Transverse colon (tissue), 4 donors: ENCODE results near the gene PPP1R15B.

Source experiments
- CTCF ChIP-seq, 5 experiments: fragments of 200-600 bp in 3 of 5; fragments of 450-650 bp in 2 of 5; sonication (generic) in 3 of 5; IDR thresholded peaks; 1 replicate in 2 of 5; 2 replicates in 3 of 5; pipeline ENCODE4 v1.5.1; 2016 to 2017; ENCODE audit warnings: antibody characterized with exemption in 5 of 5, inconsistent platforms in 3 of 5, mild to moderate bottlenecking in 2 of 5, moderate library complexity in 1 of 5
- EP300 ChIP-seq: sonication (generic); formaldehyde crosslinking; IDR thresholded peaks from one replicate; pipeline ENCODE4 v1.6.1; 2017; ENCODE audit warnings: antibody characterized with exemption, low read depth
- POLR2A ChIP-seq: fragments of 450-650 bp; IDR thresholded peaks from one replicate; pipeline ENCODE4 v1.6.1; 2016; ENCODE audit warnings: antibody characterized with exemption, mild to moderate bottlenecking, moderate library complexity
- POLR2AphosphoS5 ChIP-seq, 3 donors: sonication (generic); formaldehyde crosslinking; IDR thresholded peaks; one replicate each; pipeline ENCODE4 v1.6.1; 2016; ENCODE audit warnings: antibody characterized with exemption in 3 of 3

- TF ChIP-seq CTCF (IDR thresholded peaks at IDR 0.05) = no peak
- no peak for TF ChIP-seq POLR2A
- peak in 1 of 3 donors; percentile 31 for TF ChIP-seq POLR2AphosphoS5 (IDR thresholded peaks at IDR 0.05)
- TF ChIP-seq EP300 = no peak
Observed at GRCh38 chr1:204435381-204435831, 23.8 kb upstream of the PPP1R15B start.
